ENCODE measurements around the gene PTPRN2.
"Not testable (repeated sequence)": the region's sequence is repeated elsewhere in the genome, so short reads cannot be mapped to it uniquely, and the experiment has no call there.

PTPRN2 gene

GRCh38 chr7:157944051-157944450 is 643.6 kb downstream of the PTPRN2 start:
- no peak overlapping the region for H3K27ac ChIP-seq (ENCODE audit: low read depth, low read length)
- H3K4me1 ChIP-seq (ENCODE audit: insufficient read depth, low read length), result no peaks in the 10 kb centered on the region
- no peaks in the 10 kb centered on the region for H3K36me3 ChIP-seq (ENCODE audit: insufficient read depth, low read length)
- no peak overlapping the region for H3K9ac ChIP-seq (ENCODE audit: low read length)
- H3K9me3 ChIP-seq (ENCODE audit: low read length), result no peaks in the 10 kb centered on the region
- no peaks in the 10 kb centered on the region for H3K27me3 ChIP-seq (ENCODE audit: control insufficient read depth in 1 of 2, insufficient read depth in 2 of 2, low read length in 2 of 2)
- no peak overlapping the region for H3K4me3 ChIP-seq (ENCODE audit: low read depth in 1 of 2, low read length in 2 of 2)

DNA sequence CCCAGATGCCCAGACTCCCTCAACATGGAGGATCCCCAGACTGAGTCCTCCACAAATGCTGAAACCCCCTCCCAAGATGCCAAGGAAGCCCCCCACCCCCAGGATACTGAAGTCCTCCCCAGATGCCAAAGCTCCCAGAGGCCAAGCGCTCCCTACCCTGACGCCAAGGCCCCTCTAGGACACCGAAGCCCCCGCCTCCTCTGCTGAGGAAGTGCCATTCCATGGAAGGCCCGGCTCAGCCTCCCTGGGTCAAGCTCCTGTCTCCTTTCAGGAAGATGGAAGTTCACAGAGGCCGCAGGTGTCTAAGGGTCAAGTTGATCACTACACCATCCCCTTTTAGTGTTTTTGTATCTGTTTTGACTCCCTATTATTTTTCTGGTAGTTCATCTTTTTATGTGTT is 644.1 kb downstream of the PTPRN2 start:
- Histone ChIP-seq H3K4me3 (ENCODE audit: low read depth in 1 of 2, low read length in 2 of 2) (no peak overlapping the region), H3K27ac (ENCODE audit: low read depth, low read length) (no peak overlapping the region), H3K4me1 (ENCODE audit: insufficient read depth, low read length) (no peaks in the 10 kb centered on the region)

DNA sequence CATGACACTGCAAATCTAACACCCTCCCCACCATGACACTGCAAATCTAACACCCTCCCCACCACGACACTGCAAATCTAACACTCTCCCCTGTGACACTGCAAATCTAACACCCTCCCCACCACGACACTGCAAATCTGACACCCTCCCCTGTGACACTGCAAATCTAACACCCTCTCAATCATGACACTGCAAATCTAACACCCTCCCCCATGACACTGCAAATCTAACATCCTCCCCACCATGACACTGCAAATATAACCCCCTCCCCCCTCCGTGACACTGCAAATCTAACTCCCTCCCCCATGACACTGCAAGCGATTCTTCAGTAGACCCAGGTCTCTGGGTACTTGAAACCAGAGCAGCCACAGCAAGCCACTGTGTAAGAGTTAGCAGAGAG is 646.4 kb downstream of the PTPRN2 start:
- H3K9ac ChIP-seq (ENCODE audit: low read length), result no peak overlapping the region
- no peak overlapping the region for H3K4me3 ChIP-seq (ENCODE audit: low read depth in 1 of 2, low read length in 2 of 2)
- no peaks in the 10 kb centered on the region for H3K27me3 ChIP-seq (ENCODE audit: control insufficient read depth in 1 of 2, insufficient read depth in 2 of 2, low read length in 2 of 2)
- no peaks in the 10 kb centered on the region for H3K4me1 ChIP-seq (ENCODE audit: insufficient read depth, low read length)
- no peak overlapping the region for H3K27ac ChIP-seq (ENCODE audit: low read depth, low read length)
- H3K36me3 ChIP-seq (ENCODE audit: insufficient read depth, low read length), result no peaks in the 10 kb centered on the region
- no peaks in the 10 kb centered on the region for H3K9me3 ChIP-seq (ENCODE audit: low read length)

More for the DNA sequence above, 644.1 kb downstream of the PTPRN2 start:
- Histone ChIP-seq H3K9ac (ENCODE audit: low read length) (no peak overlapping the region), H3K27me3 (ENCODE audit: control insufficient read depth in 1 of 2, insufficient read depth in 2 of 2, low read length in 2 of 2) (no peaks in the 10 kb centered on the region), H3K9me3 (ENCODE audit: low read length) (no peaks in the 10 kb centered on the region), H3K36me3 (ENCODE audit: insufficient read depth, low read length) (no peaks in the 10 kb centered on the region)

GRCh38 chr7:157940497-157940896 is 647.1 kb downstream of the PTPRN2 start:
- H3K27ac ChIP-seq (ENCODE audit: low read depth, low read length), result no peak overlapping the region
- H3K9ac ChIP-seq (ENCODE audit: low read length), result no peak overlapping the region
- no peaks in the 10 kb centered on the region for H3K4me1 ChIP-seq (ENCODE audit: insufficient read depth, low read length)

GRCh38 chr7:157938211-157938610 is 649.4 kb downstream of the PTPRN2 start:
- no peak overlapping the region for H3K27ac ChIP-seq (ENCODE audit: low read depth, low read length)
- no peaks in the 10 kb centered on the region for H3K9me3 ChIP-seq (ENCODE audit: low read length)
- H3K4me3 ChIP-seq (ENCODE audit: low read depth in 1 of 2, low read length in 2 of 2), result no peak overlapping the region
- no peaks in the 10 kb centered on the region for H3K4me1 ChIP-seq (ENCODE audit: insufficient read depth, low read length)
- no peak overlapping the region for H3K9ac ChIP-seq (ENCODE audit: low read length)
- H3K36me3 ChIP-seq (ENCODE audit: insufficient read depth, low read length), result no peaks in the 10 kb centered on the region
- no peaks in the 10 kb centered on the region for H3K27me3 ChIP-seq (ENCODE audit: control insufficient read depth in 1 of 2, insufficient read depth in 2 of 2, low read length in 2 of 2)

More at GRCh38 chr7:157940497-157940896, 647.1 kb downstream of the PTPRN2 start:
- Histone ChIP-seq H3K36me3 (ENCODE audit: insufficient read depth, low read length) (no peaks in the 10 kb centered on the region), H3K9me3 (ENCODE audit: low read length) (no peaks in the 10 kb centered on the region), H3K27me3 (ENCODE audit: control insufficient read depth in 1 of 2, insufficient read depth in 2 of 2, low read length in 2 of 2) (no peaks in the 10 kb centered on the region), H3K4me3 (ENCODE audit: low read depth in 1 of 2, low read length in 2 of 2) (no peak overlapping the region)

DNA sequence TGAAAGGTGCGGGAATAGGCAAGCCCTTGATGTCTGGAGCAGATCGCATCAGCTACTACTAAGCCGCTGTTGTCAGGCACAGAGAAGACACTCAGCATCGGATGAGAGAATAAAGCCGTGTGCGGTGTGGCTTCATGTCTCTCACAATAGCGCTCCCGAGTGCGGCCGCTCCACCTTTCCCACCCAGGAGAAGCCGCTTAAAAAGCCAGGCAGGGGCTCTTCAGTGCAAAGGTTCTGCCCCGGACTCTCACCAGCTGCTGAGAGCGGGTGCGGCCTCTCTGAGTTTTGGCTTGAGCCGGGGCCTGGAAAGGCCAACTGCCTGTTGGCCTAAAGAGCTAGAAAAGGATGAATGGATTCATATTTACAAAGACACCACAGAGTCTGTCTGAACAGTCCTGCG is 650.2 kb downstream of the PTPRN2 start:
- no peak overlapping the region for H3K9ac ChIP-seq (ENCODE audit: low read length)
- H3K27me3 ChIP-seq (ENCODE audit: control insufficient read depth in 1 of 2, insufficient read depth in 2 of 2, low read length in 2 of 2), result no peaks in the 10 kb centered on the region
- H3K36me3 ChIP-seq (ENCODE audit: insufficient read depth, low read length), result no peaks in the 10 kb centered on the region
- no peaks in the 10 kb centered on the region for H3K9me3 ChIP-seq (ENCODE audit: low read length)
- no peak overlapping the region for H3K4me3 ChIP-seq (ENCODE audit: low read depth in 1 of 2, low read length in 2 of 2)
- no peak overlapping the region for H3K27ac ChIP-seq (ENCODE audit: low read depth, low read length)
- no peaks in the 10 kb centered on the region for H3K4me1 ChIP-seq (ENCODE audit: insufficient read depth, low read length)

DNA sequence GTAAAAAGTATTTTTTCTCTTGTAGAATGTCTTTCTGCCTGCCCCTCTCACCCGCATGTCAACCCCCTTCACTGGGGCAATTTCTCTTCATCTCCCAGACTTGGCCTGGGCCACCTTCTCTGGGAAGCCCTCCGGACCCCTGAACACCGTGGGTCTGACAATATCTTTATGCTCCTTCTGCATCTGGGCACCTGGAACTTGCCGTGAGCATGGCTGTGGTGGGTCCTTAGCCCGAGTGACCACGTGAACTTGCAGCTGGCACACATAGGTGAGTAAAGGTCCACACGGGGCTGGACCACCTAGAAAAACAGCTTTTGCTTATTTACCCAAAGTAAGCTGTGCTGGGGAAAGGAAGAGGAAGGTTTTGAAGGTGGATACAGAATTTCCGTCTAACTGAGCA is 650.6 kb downstream of the PTPRN2 start:
- no peak overlapping the region for H3K27ac ChIP-seq (ENCODE audit: low read depth, low read length)
- no peaks in the 10 kb centered on the region for H3K27me3 ChIP-seq (ENCODE audit: control insufficient read depth in 1 of 2, insufficient read depth in 2 of 2, low read length in 2 of 2)
- no peaks in the 10 kb centered on the region for H3K9me3 ChIP-seq (ENCODE audit: low read length)
- H3K4me3 ChIP-seq (ENCODE audit: low read depth in 1 of 2, low read length in 2 of 2), result no peak overlapping the region
- no peaks in the 10 kb centered on the region for H3K4me1 ChIP-seq (ENCODE audit: insufficient read depth, low read length)
- H3K9ac ChIP-seq (ENCODE audit: low read length), result no peak overlapping the region
- no peaks in the 10 kb centered on the region for H3K36me3 ChIP-seq (ENCODE audit: insufficient read depth, low read length)

- not testable (repeated sequence) for H3K9ac ChIP-seq (ENCODE audit: low read length); H3K4me1 ChIP-seq (ENCODE audit: insufficient read depth, low read length); H3K27me3 ChIP-seq (ENCODE audit: control insufficient read depth in 1 of 2, insufficient read depth in 2 of 2, low read length in 2 of 2); H3K36me3 ChIP-seq (ENCODE audit: insufficient read depth, low read length); H3K4me3 ChIP-seq (ENCODE audit: low read depth in 1 of 2, low read length in 2 of 2); H3K27ac ChIP-seq (ENCODE audit: low read depth, low read length); H3K9me3 ChIP-seq (ENCODE audit: low read length)
Observed at GRCh38 chr7:157935721-157936120, 651.9 kb downstream of the PTPRN2 start.

GRCh38 chr7:157933219-157934155 is 654.1 kb downstream of the PTPRN2 start:
- not testable (repeated sequence) for H3K27me3 ChIP-seq (ENCODE audit: control insufficient read depth in 1 of 2, insufficient read depth in 2 of 2, low read length in 2 of 2); H3K9me3 ChIP-seq (ENCODE audit: low read length); H3K4me1 ChIP-seq (ENCODE audit: insufficient read depth, low read length); H3K9ac ChIP-seq (ENCODE audit: low read length); H3K36me3 ChIP-seq (ENCODE audit: insufficient read depth, low read length); H3K27ac ChIP-seq (ENCODE audit: low read depth, low read length); H3K4me3 ChIP-seq (ENCODE audit: low read depth in 1 of 2, low read length in 2 of 2)

DNA sequence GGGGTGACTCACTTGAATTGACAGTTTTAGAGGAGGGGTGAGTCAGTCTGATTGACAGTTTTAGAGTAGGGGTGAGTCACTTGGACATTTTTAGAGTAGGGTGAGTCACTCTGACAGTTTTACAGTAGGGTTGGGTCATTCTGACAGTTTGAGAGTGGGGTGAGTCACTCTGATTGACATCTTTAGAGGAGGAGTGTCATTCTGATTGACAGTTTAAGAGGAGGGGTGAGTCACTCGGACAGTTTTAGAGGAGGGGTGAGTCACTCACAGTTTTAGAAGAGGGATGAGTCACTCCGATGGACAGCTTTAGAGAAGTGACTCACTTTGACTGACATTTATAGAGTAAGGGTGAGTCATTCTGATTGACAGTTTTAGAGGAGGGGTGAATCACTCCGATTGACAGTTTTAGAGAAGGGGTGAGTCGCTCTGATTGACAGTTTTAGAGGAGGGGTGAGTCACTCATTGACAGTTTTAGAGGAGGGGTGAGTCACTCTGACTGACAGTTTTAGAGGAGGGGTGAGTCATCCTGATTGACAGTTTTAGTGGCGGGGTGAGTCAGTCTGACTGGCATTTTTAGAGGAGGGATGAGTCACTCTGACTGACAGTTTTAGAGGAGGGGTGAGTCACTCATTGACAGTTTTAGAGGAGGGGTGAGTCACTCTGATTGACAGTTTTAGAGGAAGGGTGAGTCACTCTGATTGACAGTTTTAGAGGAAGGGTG is 655.0 kb downstream of the PTPRN2 start:
- Histone ChIP-seq H3K27me3 (ENCODE audit: control insufficient read depth in 1 of 2, insufficient read depth in 2 of 2, low read length in 2 of 2) (no peaks in the 10 kb centered on the region), H3K27ac (ENCODE audit: low read depth, low read length) (no peak overlapping the region), H3K9me3 (ENCODE audit: low read length) (no peaks in the 10 kb centered on the region), H3K9ac (ENCODE audit: low read length) (no peak overlapping the region), H3K4me3 (ENCODE audit: low read depth in 1 of 2, low read length in 2 of 2) (no peak overlapping the region), H3K36me3 (ENCODE audit: insufficient read depth, low read length) (no peaks in the 10 kb centered on the region), H3K4me1 (ENCODE audit: insufficient read depth, low read length) (no peaks in the 10 kb centered on the region)

- no peaks in the 10 kb centered on the region for H3K9me3 ChIP-seq (ENCODE audit: low read length)
- no peaks in the 10 kb centered on the region for H3K4me1 ChIP-seq (ENCODE audit: insufficient read depth, low read length)
- no peaks in the 10 kb centered on the region for H3K27me3 ChIP-seq (ENCODE audit: control insufficient read depth in 1 of 2, insufficient read depth in 2 of 2, low read length in 2 of 2)
- H3K9ac ChIP-seq (ENCODE audit: low read length), result no peak overlapping the region
- no peaks in the 10 kb centered on the region for H3K36me3 ChIP-seq (ENCODE audit: insufficient read depth, low read length)
- H3K4me3 ChIP-seq (ENCODE audit: low read depth in 1 of 2, low read length in 2 of 2), result no peak overlapping the region
- no peak overlapping the region for H3K27ac ChIP-seq (ENCODE audit: low read depth, low read length)
Observed at GRCh38 chr7:157930926-157931466, 656.6 kb downstream of the PTPRN2 start.

All from muscle layer of colon (tissue), 2 donors.